Right atrium auricular region (tissue), 2 donors: Measurements from ENCODE around the gene XPA. TPM values are rescaled to one million over a fixed set of nuclear protein-coding genes. Genes with fewer than 3 reads are reported as not detected.

Experiments used
- DNase-seq: peaks from one replicate; pipeline ENCODE4 v3.0.0-alpha.2; 2019; ENCODE audit warnings: low spot score
- H3K27ac ChIP-seq, 2 donors: fragments of 200-600 bp; sonication (generic); 1 replicate in 1 of 2; 2 replicates in 1 of 2; pipeline ENCODE4 v1.5.1; 2016 to 2019
- H3K27me3 ChIP-seq, 2 donors: fragments of 200-600 bp; sonication (generic); one replicate each; pipeline versions ENCODE4 v1.5.1 to v1.6.0; 2017 to 2019
- H3K36me3 ChIP-seq: fragments of 200-600 bp; sonication (generic); one replicate; pipeline ENCODE4 v1.5.1; 2016
- H3K4me1 ChIP-seq, 2 donors: fragments of 200-600 bp; sonication (generic); one replicate each; pipeline versions ENCODE4 v1.5.1 to v1.6.0; 2017 to 2019
- H3K4me3 ChIP-seq, 2 donors: fragments of 200-600 bp; sonication (generic); 1 replicate in 1 of 2; 2 replicates in 1 of 2; pipeline ENCODE4 v1.5.1; 2017 to 2019; ENCODE audit warnings: mild to moderate bottlenecking in 1 of 2, moderate library complexity in 1 of 2
- H3K9me3 ChIP-seq, 2 donors: fragments of 200-600 bp; sonication (generic); one replicate each; pipeline ENCODE4 v1.5.1; 2019
- CTCF ChIP-seq, 2 donors: fragments of 200-600 bp; sonication (generic); IDR thresholded peaks; one replicate each; pipeline ENCODE4 v1.5.1; 2019; ENCODE audit warnings: antibody characterized with exemption in 2 of 2
- total RNA-seq, 2 donors: library from RNA; depleted of rRNA; stranded (reverse); fragments of >200 nt; gene quantifications; one replicate each; pipeline ENCODE4 v1.1.0, GENCODE V29; 2016

Gene XPA
- total RNA-seq, 2 donors from 2014 or later: 6.9 to 7.9 TPM

GRCh38 chr9:97673922-97674321 is 23.2 kb downstream of the XPA start:
- H3K9me3 ChIP-seq: no peaks in the 10 kb centered on the region
- no peak for DNase-seq
- no peaks in the 10 kb centered on the region for H3K4me1 ChIP-seq
- no peak overlapping the region for H3K4me3 ChIP-seq
- H3K36me3 ChIP-seq: peaks cover 80% of the 10 kb centered on the region
- no peak overlapping the region for H3K27ac ChIP-seq
- no peaks in the 10 kb centered on the region for H3K27me3 ChIP-seq
- TF ChIP-seq CTCF (IDR thresholded peaks at IDR 0.05): no peak

- DNase-seq: no peak
These were observed 24.7 kb downstream of the XPA start for GRCh38 chr9:97672403-97672802.

GRCh38 chr9:97670586-97670985 is 26.6 kb downstream of the XPA start:
- H3K4me1 ChIP-seq: no peaks in the 10 kb centered on the region
- TF ChIP-seq CTCF (IDR thresholded peaks at IDR 0.05): no peak
- DNase-seq: no peak
- no peaks in the 10 kb centered on the region for H3K9me3 ChIP-seq
- H3K4me3 ChIP-seq: no peak overlapping the region
- H3K36me3 ChIP-seq: peaks cover 98% of the 10 kb centered on the region
- H3K27me3 ChIP-seq: no peaks in the 10 kb centered on the region
- no peak overlapping the region for H3K27ac ChIP-seq

More at GRCh38 chr9:97672403-97672802, 24.7 kb downstream of the XPA start:
- H3K27me3 ChIP-seq: no peaks in the 10 kb centered on the region
- H3K9me3 ChIP-seq: no peaks in the 10 kb centered on the region
- no peak overlapping the region for H3K4me3 ChIP-seq
- H3K27ac ChIP-seq: no peak overlapping the region
- no peaks in the 10 kb centered on the region for H3K4me1 ChIP-seq
- TF ChIP-seq CTCF (IDR thresholded peaks at IDR 0.05): no peak
- peaks cover 93% of the 10 kb centered on the region for H3K36me3 ChIP-seq

- Histone ChIP-seq H3K4me1 (no peaks in the 10 kb centered on the region), H3K27me3 (no peaks in the 10 kb centered on the region), H3K27ac (no peak overlapping the region), H3K4me3 (no peak overlapping the region), H3K9me3 (no peaks in the 10 kb centered on the region), H3K36me3 (peaks cover 98% of the 10 kb centered on the region)
- DNase-seq: no peak
- no peak for TF ChIP-seq CTCF (IDR thresholded peaks at IDR 0.05)
These were observed 28.7 kb downstream of the XPA start for GRCh38 chr9:97668485-97668884.

- H3K27me3 ChIP-seq: no peaks in the 10 kb centered on the region
- no peak overlapping the region for H3K4me3 ChIP-seq
- peaks cover 98% of the 10 kb centered on the region for H3K36me3 ChIP-seq
- TF ChIP-seq CTCF (IDR thresholded peaks at IDR 0.05): no peak
- no peaks in the 10 kb centered on the region for H3K4me1 ChIP-seq
- H3K27ac ChIP-seq: no peak overlapping the region
- no peak for DNase-seq
- H3K9me3 ChIP-seq: no peaks in the 10 kb centered on the region
These were observed 30.0 kb downstream of the XPA start for GRCh38 chr9:97666907-97667686.

GRCh38 chr9:97665742-97666141 is 31.4 kb downstream of the XPA start:
- Histone ChIP-seq H3K4me3 (no peak overlapping the region), H3K9me3 (no peaks in the 10 kb centered on the region), H3K36me3 (peaks cover 88% of the 10 kb centered on the region), H3K27ac (no peak overlapping the region), H3K27me3 (no peaks in the 10 kb centered on the region), H3K4me1 (no peaks in the 10 kb centered on the region)
- no peak for DNase-seq
- TF ChIP-seq CTCF (IDR thresholded peaks at IDR 0.05): no peak
